Aorta (tissue), 5 donors: Measurements from ENCODE around the gene PTPRN2. TPM values are rescaled to one million over a fixed set of nuclear protein-coding genes. Genes with fewer than 3 reads are reported as not detected.
A peak's percentile ranks its signal among the peaks of the same experiment; 100 is the strongest.

Source experiments
- ATAC-seq: fragments of 200-7000 bp; cut with Tn5 transposase; one replicate; pipeline ENCODE4 v1.9.1; 2022; ENCODE audit warnings: moderate library complexity; ENCODE audit not compliant: low FRiP score
- DNase-seq, 2 donors: peaks; one replicate each; pipeline ENCODE4 v3.0.0-alpha.2; 2020
- H3K27ac ChIP-seq, 2 donors: one replicate each; pipeline ENCODE4 v1.5.1; 2013; ENCODE audit warnings: low read length in 2 of 2, mild to moderate bottlenecking in 2 of 2, moderate library complexity in 2 of 2, control low read depth in 1 of 2, inconsistent platforms in 1 of 2, low read depth in 1 of 2
- H3K27me3 ChIP-seq, 2 donors: one replicate each; pipeline ENCODE4 v1.6.1; 2013; ENCODE audit warnings: control low read depth in 1 of 2, low read length in 1 of 2, mild to moderate bottlenecking in 1 of 2, moderate library complexity in 1 of 2; ENCODE audit not compliant: insufficient read depth in 2 of 2, control insufficient read depth in 1 of 2
- H3K36me3 ChIP-seq, 2 donors: one replicate each; pipeline ENCODE4 v1.6.1; 2013; ENCODE audit warnings: control low read depth in 1 of 2, low read length in 1 of 2, mild to moderate bottlenecking in 1 of 2; ENCODE audit not compliant: insufficient read depth in 2 of 2, control insufficient read depth in 1 of 2
- H3K4me1 ChIP-seq, 2 donors: one replicate each; pipeline ENCODE4 v1.6.1; 2013; ENCODE audit warnings: low read length in 2 of 2, control low read depth in 1 of 2, mild to moderate bottlenecking in 1 of 2, moderate library complexity in 1 of 2; ENCODE audit not compliant: insufficient read depth in 2 of 2, control insufficient read depth in 1 of 2
- H3K4me3 ChIP-seq, 2 donors: one replicate each; pipeline ENCODE4 v1.5.1; 2013; ENCODE audit warnings: low read length in 2 of 2, control low read depth in 1 of 2, mild to moderate bottlenecking in 1 of 2
- H3K9me3 ChIP-seq: one replicate; pipeline ENCODE4 v1.6.1; 2013; ENCODE audit warnings: mild to moderate bottlenecking, low read length; ENCODE audit not compliant: control insufficient read depth
- WGBS, 2 donors: extraction: QIAGEN DNeasy Blood & Tissue Kit; methylation state at CpG; one replicate each; pipeline ENCODE4 v1.1.7; 2013; 5-methylcytosine and 5-hydroxymethylcytosine counted together
- intact Hi-C, 2 donors: fragments of 100-400 bp; cut with DNase I; formaldehyde crosslinking; loops; one replicate each; pipeline versions ENCODE4 v1.14.2 to v1.15.0; 2022
- polyA plus RNA-seq, 2 donors: library from polyadenylated mRNA; stranded (reverse); fragments of 200-250 nt; gene quantifications; one replicate each; pipeline ENCODE4 v1.2.3, GENCODE V29; 2013
- total RNA-seq, 2 donors: library from RNA; stranded (reverse); fragmentation: NEBNext Ultra II Directional; extraction: Animal tissue kit (Norgen Biotek cat#: 25700); gene quantifications; one replicate each; pipeline ENCODE4 v1.2.1, GENCODE V29; 2021
- donor health status: healthy with polysubstance abuse.
- donor health status: Bipolar disorder and iron deficiency.
- donor health status: DM: no; HTN: no; CAD: no.
- donor health status: DM: no; HTN: no; CAD: no.
- donor health status: DM: yes; HTN: yes; CAD: no.

The PTPRN2 gene
- total and polyA plus RNA-seq, 4 donors = 0.67 to 3.3 (median 1.4) TPM

DNA sequence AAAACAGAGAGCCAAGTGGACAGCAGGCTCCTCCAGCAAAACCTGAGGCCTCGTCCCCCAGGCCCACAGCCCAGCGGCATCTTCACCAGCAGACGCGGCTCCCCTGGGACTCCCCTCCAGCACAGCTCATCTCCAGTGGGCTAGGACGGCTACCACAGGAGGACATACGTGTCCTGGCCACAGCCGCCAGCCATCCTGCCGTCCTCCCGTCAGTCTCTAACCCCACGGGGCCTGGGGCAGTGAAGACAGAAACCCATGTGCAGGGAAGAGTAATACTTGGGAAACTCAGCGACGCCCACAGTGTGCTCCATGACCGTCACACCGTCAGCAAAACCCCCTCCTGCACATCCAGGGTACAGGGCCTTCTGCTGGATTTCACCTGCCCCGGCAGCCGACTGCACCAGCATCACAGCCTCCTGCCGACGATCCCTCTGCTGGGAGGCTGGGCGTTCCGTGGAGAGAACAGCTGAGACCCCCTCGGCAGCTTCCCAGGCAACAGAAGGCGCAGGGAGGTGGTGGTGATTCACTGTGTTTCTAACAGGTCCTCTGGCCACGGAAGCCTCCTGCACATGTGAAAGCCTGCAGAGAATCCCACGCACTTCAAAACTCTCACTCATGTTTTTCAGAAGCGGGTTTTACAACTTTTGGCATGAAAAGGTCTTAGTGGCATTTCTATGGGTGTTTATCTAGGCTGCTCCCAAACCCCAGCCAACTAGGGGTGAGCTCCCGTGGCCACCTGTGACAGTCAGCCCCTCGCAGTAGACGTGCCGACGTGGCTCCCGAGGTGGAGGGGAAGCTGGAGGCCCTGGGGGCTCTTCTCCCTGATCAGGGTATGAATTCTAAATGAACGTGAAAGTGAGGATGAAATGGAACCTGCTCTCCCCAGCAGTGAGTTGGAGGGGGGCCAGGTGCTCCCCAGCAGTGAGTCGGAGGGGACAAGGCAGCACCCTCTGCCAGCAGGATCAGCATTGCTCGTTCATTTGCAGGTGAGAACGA is 513.5 kb downstream of the PTPRN2 start:
- H3K4me3 ChIP-seq = no peak overlapping the region
- H3K36me3 ChIP-seq = no peaks in the 10 kb centered on the region
- no peaks in the 10 kb centered on the region for H3K27me3 ChIP-seq
- DNase-seq = peak in 1 of 2 donors; percentile 60
- no peaks in the 10 kb centered on the region for H3K4me1 ChIP-seq
- H3K27ac ChIP-seq = no peak overlapping the region
- 72 to 76% methylated on average over 35 of the region's 35 CpGs for WGBS, 2 donors
- intact Hi-C loops = no loop called here
- no peak for ATAC-seq
- no peaks in the 10 kb centered on the region for H3K9me3 ChIP-seq

DNA sequence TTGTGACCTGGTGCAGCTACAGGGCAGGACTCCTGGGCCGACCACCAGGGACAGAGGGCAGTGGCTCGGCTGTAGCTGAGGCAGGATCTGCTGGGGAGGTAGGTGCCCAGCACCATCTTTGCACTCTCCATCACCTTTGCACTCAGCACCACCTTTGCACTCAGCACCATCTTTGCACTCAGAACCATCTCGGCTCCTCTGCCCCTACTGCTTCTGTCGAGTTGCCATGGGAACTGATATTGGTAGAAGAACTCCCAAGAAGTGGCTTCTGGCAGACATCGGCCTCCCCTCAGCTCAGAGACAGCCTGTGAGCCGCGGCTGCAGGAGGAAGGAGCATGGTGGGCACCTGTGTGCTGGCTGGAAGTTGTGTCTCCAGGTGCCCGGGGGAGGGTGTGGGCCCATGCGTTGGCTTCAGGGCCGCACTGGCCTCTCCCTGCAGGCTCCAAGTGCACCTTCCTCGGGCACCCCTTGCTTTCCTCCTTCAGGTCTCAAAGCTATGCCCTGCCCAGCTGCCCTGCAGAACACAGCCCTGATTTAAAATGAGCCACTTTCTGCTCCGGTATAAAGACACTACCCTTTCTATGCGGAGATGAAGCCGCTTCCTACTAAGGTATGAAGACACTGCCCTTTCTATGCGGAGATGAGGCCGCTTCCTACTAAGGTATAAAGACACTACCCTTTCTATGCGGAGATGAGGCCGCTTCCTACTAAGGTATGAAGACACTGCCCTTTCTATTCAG is 514.5 kb downstream of the PTPRN2 start:
- intact Hi-C loops = no loop called here
- H3K27me3 ChIP-seq = no peaks in the 10 kb centered on the region
- no peak overlapping the region for H3K4me3 ChIP-seq
- H3K4me1 ChIP-seq = no peaks in the 10 kb centered on the region
- ATAC-seq = no peak
- WGBS, 2 donors = 88 to 91% methylated on average over 18 of the region's 18 CpGs
- peak in 1 of 2 donors; percentile 69 for DNase-seq
- H3K36me3 ChIP-seq = no peaks in the 10 kb centered on the region
- no peaks in the 10 kb centered on the region for H3K9me3 ChIP-seq
- no peak overlapping the region for H3K27ac ChIP-seq

DNA sequence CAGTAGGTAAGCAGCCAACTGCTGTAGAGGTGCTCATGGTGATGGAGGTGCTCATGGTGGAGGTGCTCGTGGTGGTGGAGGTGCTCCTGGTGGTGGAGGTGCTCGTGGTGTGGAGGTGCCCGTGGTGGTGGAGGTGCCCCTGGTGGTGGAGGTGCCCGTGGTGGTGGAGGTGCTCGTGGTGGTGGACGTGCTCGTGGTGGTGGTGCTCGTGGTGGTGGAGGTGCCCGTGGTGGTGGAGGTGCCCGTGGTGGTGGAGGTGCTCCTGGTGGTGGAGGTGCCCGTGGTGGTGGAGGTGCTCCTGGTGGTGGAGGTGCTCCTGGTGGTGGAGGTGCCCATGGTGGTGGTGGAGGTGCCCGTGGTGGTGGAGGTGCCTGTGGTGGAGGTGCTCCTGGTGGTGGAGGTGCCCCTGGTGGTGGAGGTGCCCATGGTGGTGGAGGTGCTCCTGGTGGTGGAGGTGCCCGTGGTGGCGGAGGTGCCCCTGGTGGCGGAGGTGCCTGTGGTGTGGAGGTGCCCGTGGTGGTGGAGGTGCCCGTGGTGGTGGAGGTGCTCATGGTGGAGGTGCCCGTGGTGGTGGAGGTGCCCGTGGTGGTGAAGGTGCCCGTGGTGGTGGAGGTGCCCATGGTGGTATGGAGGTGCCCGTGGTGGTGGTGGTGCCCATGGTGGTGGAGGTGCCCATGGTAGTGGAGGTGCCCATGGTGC is 517.3 kb downstream of the PTPRN2 start:
- Histone ChIP-seq H3K4me1 (no peaks in the 10 kb centered on the region), H3K27ac (no peak overlapping the region), H3K4me3 (no peak overlapping the region), H3K36me3 (no peaks in the 10 kb centered on the region), H3K27me3 (no peaks in the 10 kb centered on the region), H3K9me3 (no peaks in the 10 kb centered on the region)
- ATAC-seq = no peak
- intact Hi-C loops = no loop called here
- WGBS, 2 donors = 91 to 92% methylated on average over 20 to 21 of the region's 21 CpGs
- DNase-seq = peak; percentile 9 to 37

DNA sequence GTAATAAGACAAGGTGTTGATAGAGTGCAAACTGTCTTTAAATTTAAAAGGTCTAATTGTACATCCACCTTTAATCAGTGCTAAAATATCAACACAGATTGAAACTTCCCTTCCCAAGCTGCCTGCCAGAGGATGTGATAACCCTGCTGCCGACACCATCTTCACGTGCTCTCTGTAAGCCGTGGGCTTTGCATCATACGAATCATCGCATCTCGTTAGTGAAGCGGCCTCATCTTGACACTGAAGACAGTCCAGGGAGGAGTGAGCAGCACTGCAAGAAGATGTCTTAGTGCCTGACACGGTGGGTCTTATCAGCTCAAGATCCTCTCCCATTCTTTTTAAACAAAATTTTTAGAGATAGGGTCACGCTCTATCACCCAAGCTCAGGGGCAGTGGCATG is 518.8 kb downstream of the PTPRN2 start:
- DNase-seq = peak; percentile 10 to 17

DNA sequence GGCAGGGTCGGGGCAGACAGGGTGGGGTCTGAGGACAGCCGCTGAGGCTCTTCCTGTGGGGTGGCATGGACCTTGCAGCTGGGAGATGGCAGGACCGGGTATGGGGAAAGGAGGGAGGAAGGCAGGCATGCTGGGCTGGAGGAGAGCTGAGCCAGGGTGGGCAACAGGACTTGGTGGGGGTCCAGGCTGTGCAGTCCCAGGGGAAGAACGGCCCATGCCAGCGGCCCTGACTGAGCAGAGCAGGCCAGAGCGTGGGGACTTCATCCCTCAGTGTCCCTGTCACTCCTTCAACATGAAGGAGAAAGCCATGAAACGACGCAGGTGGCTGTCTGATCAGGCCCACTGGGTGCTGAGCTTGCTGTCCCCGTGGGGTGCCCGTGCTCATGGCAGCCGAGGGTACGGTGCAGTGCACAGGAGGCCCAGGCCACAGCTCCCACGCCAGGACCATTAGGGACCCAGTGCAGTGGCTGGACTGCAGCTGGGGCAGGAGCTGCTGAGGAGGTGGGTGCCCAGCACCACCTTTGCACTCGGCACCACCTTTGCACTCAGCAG is 519.6 kb downstream of the PTPRN2 start:
- Histone ChIP-seq H3K9me3 (no peaks in the 10 kb centered on the region), H3K4me3 (no peak overlapping the region), H3K4me1 (no peaks in the 10 kb centered on the region), H3K27ac (no peak overlapping the region), H3K27me3 (no peaks in the 10 kb centered on the region), H3K36me3 (no peaks in the 10 kb centered on the region)
- WGBS, 2 donors = 82 to 84% methylated on average over 14 of the region's 14 CpGs
- intact Hi-C loops = loop anchor here in 1 of 2 donors (10.0 kb wide), 1 partner anchor 63 kb away; no protein-coding TSS in a partner anchor
- ATAC-seq (peak; percentile 41), DNase-seq (peak; percentile 30 to 61)

More for the DNA sequence above, 518.8 kb downstream of the PTPRN2 start:
- no peaks in the 10 kb centered on the region for H3K9me3 ChIP-seq
- intact Hi-C loops = loop anchor here in 1 of 2 donors (10.0 kb wide), 1 partner anchor 64 kb away; no protein-coding TSS in a partner anchor
- no peak overlapping the region for H3K4me3 ChIP-seq
- H3K4me1 ChIP-seq = no peaks in the 10 kb centered on the region
- H3K27me3 ChIP-seq = no peaks in the 10 kb centered on the region
- no peak for ATAC-seq
- H3K36me3 ChIP-seq = no peaks in the 10 kb centered on the region
- no peak overlapping the region for H3K27ac ChIP-seq
- WGBS, 2 donors = 89 to 91% methylated on average over 9 of the region's 9 CpGs

DNA sequence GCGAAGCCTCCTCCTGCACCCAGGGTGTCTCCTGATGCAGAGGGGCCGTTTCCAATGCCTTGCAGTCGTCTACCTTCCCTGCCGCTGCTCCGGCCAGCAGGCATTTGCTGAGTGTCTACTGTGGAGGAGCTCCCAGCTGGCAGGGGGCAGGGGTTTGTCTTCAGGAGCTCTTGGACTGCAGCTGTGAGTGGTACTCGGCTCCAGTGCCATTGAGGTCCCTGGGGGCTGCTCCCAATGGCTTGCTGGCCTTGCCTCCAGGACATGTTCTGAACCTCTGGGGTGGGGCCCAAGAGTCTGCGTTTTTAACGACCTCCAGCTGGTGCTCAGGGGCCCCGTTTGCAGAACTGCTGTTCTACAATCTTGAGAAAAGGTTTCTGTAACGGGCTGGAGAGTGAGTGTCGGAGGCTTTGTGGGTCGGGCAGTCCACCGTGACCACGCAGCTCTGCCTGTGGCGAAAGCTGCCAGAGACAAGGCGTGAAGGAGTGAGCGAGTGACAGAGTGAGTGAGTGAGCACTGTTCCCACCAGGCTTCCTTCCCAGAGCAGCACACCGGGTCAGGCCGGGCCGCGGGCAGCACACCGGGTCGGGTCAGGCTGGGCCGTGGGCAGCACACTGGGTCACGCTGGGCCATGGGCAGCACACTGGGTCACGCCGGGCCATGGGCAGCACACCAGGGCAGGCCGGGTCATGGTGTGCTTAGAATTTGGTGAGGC is 520.2 kb downstream of the PTPRN2 start:
- Histone ChIP-seq H3K27me3 (no peaks in the 10 kb centered on the region), H3K9me3 (no peaks in the 10 kb centered on the region), H3K36me3 (no peaks in the 10 kb centered on the region), H3K4me1 (no peaks in the 10 kb centered on the region), H3K27ac (no peak overlapping the region), H3K4me3 (no peak overlapping the region)
- 64 to 70% methylated on average over 28 of the region's 28 CpGs for WGBS, 2 donors
- intact Hi-C loops = loop anchor here in 1 of 2 donors (10.0 kb wide), 1 partner anchor 63 kb away; no protein-coding TSS in a partner anchor
- peak; percentile 40 to 63 for DNase-seq
- peak; percentile 33 for ATAC-seq

DNA sequence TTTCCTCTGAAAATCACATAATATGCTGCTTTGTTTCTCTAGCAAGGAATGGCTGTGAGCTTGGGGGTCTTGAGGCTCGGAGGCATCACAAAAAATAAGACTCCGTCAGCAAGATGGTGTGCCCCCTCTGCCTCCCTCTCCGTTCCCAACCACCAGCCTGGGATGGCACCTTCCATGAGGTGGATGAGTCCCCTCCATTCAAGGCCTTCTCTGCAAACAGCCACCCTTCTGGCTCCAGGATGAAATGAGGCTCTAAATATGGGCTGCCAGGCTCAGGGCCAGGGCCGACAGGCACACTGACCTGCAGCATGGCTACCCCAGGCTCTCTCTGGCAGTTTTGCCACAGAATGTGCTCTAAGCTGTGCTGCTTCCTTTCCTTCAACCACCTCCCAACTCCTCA is 521.5 kb downstream of the PTPRN2 start:
- no peaks in the 10 kb centered on the region for H3K36me3 ChIP-seq
- intact Hi-C loops = loop anchor here in 1 of 2 donors (10.0 kb wide), 1 partner anchor 61 kb away; no protein-coding TSS in a partner anchor
- no peak overlapping the region for H3K27ac ChIP-seq
- H3K9me3 ChIP-seq = no peaks in the 10 kb centered on the region
- 79 to 83% methylated on average over 4 of the region's 4 CpGs for WGBS, 2 donors
- no peaks in the 10 kb centered on the region for H3K4me1 ChIP-seq
- no peaks in the 10 kb centered on the region for H3K27me3 ChIP-seq
- ATAC-seq (no peak), DNase-seq (peak; percentile 12 to 48)
- no peak overlapping the region for H3K4me3 ChIP-seq
